HEK293T (cell line): Measurements from ENCODE around the gene ALDH8A1.

ENCODE experiments used
- ELF4 ChIP-seq: fragments of 450-650 bp; IDR thresholded peaks from 2 replicates; pipeline ENCODE4 v1.6.1; 2017; ENCODE audit warnings: antibody characterized with exemption
- FOXA1 ChIP-seq: fragments of 450-650 bp; IDR thresholded peaks from 2 replicates; pipeline ENCODE4 v1.6.1; 2016; ENCODE audit warnings: mild to moderate bottlenecking
- LEF1 ChIP-seq: fragments of 450-650 bp; IDR thresholded peaks from 2 replicates; pipeline ENCODE4 v1.6.1; 2017; ENCODE audit warnings: mild to moderate bottlenecking, borderline replicate concordance
- SP1 ChIP-seq: fragments of 450-650 bp; IDR thresholded peaks from 2 replicates; pipeline ENCODE4 v1.6.1; 2017
- SUZ12 ChIP-seq: fragments of 450-650 bp; IDR thresholded peaks from 2 replicates; pipeline ENCODE4 v1.6.1; 2016; ENCODE audit warnings: mild to moderate bottlenecking

DNA sequence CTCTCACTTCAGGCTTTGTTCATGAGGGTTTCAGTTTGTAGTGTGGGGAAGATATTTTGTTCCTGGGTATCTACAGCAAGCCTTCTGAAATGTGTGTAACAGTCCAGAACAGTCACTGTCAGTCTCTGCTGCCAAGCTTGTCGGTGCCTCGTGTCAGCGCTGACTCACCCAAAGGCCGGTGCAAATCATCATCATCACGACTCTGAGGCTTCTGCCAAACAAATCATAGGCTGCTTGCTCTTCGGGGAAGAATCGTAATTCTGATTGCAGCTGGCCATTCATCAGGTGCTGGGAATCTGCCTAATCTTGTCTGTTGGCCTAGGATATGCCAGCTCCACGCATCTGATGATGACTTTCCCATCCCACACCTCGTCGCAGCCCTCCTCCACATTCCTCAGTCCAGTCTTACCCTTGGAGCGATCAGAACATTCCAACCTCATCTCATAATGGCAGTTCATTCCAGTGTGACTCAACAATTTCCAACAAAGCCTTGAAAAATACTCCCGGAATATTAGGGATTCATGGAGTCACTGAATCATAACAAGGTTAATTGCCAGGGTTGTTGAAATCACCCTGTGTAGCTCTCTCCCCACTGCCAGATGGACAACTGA lies 40.9 kb downstream of the ALDH8A1 start:
- no peak for TF ChIP-seq FOXA1
- no peak for TF ChIP-seq SP1
- TF ChIP-seq ELF4 = no peak
- no peak for TF ChIP-seq SUZ12
- no peak for TF ChIP-seq LEF1
